Epithelial cell of proximal tubule (primary cell): ENCODE data around the gene PRAMEF17. TPM values are rescaled to one million over a fixed set of nuclear protein-coding genes. Genes with fewer than 3 reads are reported as not detected.
"Not testable (repeated sequence)": the region's sequence is repeated elsewhere in the genome, so short reads cannot be mapped to it uniquely, and the experiment has no call there.

ENCODE experiments used
- DNase-seq: peaks from one replicate; pipeline ENCODE4 v3.0.0-alpha.2; 2011; ENCODE audit warnings: low read depth
- H3K4me3 ChIP-seq: 2 replicates; pipeline ENCODE4 v1.5.1; 2011; ENCODE audit warnings: low read depth, mild to moderate bottlenecking, low read length
- total RNA-seq: library from RNA; depleted of rRNA; stranded (reverse); fragments of >200 nt; gene quantifications from 2 replicates; pipeline ENCODE4 v1.2.3, GENCODE V29; 2015
- TF ChIP-seq, protein P1 (sequence below): conservative IDR thresholded peaks from 2 replicates; pipeline ENCODE4 v1.5.1; 2012; ENCODE audit warnings: low read depth, mild to moderate bottlenecking, low read length

Gene PRAMEF17
- total RNA-seq, 1 donor from 2014 or later: not detected

DNA sequence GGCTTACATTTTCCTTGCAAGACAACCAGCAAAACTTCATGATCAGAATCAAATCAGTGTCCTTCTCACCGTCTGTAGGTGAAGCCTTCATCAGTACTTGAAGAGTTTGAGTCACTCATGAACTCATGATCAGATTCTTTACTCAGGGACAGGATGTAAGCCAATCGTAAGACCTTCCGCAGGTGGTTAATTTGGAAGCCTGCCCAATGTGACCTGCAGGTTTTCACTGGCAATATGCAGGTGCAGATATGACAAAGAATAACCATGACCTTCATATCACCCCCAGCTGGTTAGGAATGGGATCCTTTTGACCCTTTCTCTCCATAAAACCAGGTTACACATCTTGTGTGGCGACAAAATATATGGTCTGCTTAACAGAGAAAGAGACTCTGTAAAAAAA, 18.4 kb downstream of the PRAMEF17 start:
- DNase-seq: no peak

DNA sequence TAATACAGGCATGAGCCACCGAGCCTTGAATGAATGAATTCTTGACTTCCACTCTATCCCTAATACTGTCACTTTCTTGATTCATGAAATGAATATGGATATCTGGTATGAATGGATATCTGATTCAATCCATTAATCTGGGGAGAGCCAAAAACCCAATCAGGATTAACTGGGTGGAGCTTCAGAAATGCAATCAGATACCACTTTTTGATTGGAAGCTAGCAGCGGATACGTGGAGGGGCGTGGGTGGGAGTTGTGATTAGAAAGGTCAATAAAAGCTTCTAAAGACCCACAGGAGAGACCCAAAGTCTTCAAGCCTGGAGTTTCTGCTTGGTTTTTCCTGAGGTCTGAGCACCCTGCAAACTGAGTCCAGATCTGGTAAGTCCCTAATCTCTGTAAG, 20.7 kb downstream of the PRAMEF17 start, which contains the start of gene PRAMEF20:
TSS of gene PRAMEF20 (plus strand) at position 301 of the 400 bp plus-strand sequence. CDS start 5,905 bp downstream, outside the sequence.
- not testable (repeated sequence) for DNase-seq, H3K4me3 ChIP-seq

More for the DNA sequence above, 18.4 kb downstream of the PRAMEF17 start:
- TF ChIP-seq, protein P1, sequence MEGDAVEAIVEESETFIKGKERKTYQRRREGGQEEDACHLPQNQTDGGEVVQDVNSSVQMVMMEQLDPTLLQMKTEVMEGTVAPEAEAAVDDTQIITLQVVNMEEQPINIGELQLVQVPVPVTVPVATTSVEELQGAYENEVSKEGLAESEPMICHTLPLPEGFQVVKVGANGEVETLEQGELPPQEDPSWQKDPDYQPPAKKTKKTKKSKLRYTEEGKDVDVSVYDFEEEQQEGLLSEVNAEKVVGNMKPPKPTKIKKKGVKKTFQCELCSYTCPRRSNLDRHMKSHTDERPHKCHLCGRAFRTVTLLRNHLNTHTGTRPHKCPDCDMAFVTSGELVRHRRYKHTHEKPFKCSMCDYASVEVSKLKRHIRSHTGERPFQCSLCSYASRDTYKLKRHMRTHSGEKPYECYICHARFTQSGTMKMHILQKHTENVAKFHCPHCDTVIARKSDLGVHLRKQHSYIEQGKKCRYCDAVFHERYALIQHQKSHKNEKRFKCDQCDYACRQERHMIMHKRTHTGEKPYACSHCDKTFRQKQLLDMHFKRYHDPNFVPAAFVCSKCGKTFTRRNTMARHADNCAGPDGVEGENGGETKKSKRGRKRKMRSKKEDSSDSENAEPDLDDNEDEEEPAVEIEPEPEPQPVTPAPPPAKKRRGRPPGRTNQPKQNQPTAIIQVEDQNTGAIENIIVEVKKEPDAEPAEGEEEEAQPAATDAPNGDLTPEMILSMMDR: no peak
- H3K4me3 ChIP-seq: no peak overlapping the region

DNA sequence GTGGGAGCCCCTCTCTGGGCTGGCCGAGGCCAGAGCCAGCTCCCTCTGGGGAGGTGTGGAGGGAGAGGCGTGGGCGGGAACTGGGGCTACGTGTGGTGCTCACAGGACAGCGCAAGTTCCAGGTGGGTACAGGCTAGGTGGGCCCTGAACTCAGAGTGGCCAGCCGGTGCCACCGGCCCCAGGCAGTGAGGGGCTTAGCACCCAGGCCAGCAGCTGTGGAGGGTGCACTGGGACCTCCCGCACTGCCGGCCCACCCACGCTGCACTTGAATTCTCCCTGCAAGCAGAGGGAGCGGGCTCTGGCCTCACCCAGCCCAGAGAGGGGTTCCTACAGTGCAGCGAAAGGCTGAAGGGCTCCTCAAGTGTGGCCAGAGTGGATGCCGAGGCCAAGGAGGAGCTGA, 41.1 kb downstream of the PRAMEF17 start:
- TF ChIP-seq, protein P1: no peak
- DNase-seq: no peak
- H3K4me3 ChIP-seq: no peak overlapping the region

DNA sequence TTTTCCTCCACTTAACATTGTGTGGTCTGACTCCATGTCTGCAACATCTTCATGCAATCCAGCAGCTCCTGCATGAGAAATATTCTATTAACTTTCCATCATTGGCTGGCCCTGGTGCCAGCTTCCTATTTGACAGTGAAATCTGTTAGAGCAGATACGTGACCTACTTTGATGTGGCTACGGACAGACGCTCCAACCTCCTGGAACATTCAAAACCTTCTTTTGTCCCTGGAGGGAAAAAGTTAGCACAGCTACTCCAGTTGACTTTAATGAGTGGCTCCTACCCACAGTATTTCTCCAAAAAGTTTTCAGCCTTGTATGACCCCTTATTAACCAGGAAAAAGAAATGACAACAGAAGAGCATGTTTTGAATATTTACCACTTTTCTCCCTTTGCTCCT, 42.8 kb downstream of the PRAMEF17 start:
- TF ChIP-seq, protein P1: no peak
- no peak overlapping the region for H3K4me3 ChIP-seq
- no peak for DNase-seq

DNA sequence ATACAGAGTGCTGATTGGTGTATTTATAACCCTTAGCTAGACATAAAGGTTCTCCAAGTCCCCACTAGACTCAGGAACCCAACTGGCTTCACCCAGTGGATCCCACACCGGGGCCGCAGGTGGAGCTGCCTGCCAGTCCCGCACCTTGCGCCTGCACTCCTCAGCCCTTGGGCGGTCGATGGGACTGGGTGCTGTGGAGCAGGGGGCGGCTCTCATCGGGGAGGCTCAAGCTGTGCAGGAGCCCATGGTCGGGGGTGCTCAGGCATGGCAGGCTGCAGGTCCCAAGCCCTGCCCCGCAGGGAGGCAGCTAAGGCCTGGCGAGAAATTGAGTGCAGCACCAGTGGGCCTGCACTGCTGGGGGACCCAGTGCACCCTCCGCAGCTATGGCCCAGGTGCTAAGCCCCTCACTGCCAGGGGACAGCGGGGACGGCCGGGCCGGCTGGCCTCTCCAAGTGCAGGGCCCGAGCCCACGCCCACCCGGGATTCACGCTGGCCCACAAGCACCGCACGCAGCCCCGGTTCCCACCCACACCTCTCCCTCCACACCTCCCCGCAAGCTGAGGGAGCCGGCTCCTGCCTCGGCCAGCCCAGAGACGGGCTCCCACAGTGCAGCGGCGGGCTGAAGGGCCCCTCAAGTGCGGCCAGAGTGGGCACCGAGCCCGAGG, 44.4 kb downstream of the PRAMEF17 start:
- not testable (repeated sequence) for H3K4me3 ChIP-seq, DNase-seq

DNA sequence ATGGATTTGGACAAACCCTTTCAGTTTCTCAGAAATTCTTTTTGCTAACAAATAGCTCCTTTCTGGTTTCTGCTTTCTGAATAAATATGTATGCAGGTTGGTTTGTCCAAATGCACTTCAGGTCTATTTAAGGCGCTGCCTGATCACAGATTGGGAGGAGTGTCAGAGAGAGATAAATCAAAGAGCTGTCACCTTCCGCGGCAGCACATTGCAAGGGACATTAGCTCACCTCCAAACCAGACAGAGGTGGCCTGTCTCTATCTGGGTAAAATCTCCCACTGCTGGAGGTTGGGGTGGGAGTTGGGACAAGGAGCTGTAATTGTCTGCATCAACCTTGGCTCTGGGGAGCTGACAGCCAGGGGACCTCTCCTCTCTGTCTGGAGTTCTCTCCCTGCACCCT, 46.0 kb downstream of the PRAMEF17 start:
- no peak for DNase-seq
- H3K4me3 ChIP-seq: no peak overlapping the region
- TF ChIP-seq, protein P1: no peak

DNA sequence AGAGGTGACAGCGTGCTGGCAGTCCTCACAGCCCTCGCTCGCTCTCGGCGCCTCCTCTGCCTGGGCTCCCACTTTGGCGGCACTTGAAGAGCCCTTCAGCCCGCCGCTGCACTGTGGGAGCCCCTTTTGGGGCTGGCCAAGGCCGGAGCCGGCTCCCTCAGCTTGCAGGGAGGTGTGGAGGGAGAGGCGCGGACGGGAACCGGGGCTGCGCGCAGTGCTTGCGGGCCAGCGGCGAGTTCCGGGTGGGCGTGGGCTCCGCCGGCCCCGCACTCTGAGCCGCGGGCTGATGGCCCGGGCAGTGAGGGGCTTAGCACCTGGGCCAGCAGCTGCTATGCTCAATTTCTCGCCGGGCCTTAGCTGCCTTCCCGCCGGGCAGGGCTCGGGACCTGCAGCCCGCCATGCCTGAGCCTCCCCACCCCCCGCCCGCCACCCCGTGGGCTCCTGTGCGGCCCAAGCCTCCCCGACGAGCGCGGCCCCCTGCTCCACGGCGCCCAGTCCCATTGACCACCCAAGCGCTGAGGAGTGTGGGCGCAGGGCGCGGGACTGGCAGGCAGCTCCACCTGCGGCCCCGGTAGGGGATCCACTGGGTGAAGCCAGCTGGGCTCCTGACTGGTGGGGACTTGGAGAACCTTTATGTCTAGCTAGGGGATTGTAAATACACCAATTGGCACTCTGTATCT, 49.8 kb downstream of the PRAMEF17 start:
- H3K4me3 ChIP-seq: not testable (repeated sequence)

More for the DNA sequence above, 49.8 kb downstream of the PRAMEF17 start:
- DNase-seq: not testable (repeated sequence)

Other genes starting within 250 kb of the PRAMEF17 start
- gene PRAMEF26, start 233.6 kb upstream of the PRAMEF17 start, total RNA-seq: not detected in 2 replicates
- gene HNRNPCL4, start 224.0 kb upstream of the PRAMEF17 start, total RNA-seq: not detected in 2 replicates
- gene PRAMEF9, start 217.8 kb upstream of the PRAMEF17 start, total RNA-seq: not detected in 2 replicates
- not detected in 2 replicates for gene PRAMEF13, start 188.2 kb upstream of the PRAMEF17 start, total RNA-seq
- gene PRAMEF18, start 163.5 kb upstream of the PRAMEF17 start, total RNA-seq: not detected in 2 replicates
- gene PRAMEF5, start 135.4 kb upstream of the PRAMEF17 start, total RNA-seq: not detected in 2 replicates
- not detected in 2 replicates for gene PRAMEF8, start 104.5 kb upstream of the PRAMEF17 start, total RNA-seq
- gene PRAMEF33, start 86.1 kb upstream of the PRAMEF17 start, total RNA-seq: not detected in 2 replicates
- gene PRAMEF15, start 74.1 kb upstream of the PRAMEF17 start, total RNA-seq: not detected in 2 replicates
- not detected in 2 replicates for gene PRAMEF14, start 42.5 kb upstream of the PRAMEF17 start, total RNA-seq
- gene PRAMEF19, start 17.7 kb upstream of the PRAMEF17 start, total RNA-seq: not detected in 2 replicates
- gene PRAMEF20, start 20.8 kb downstream of the PRAMEF17 start, total RNA-seq: not detected in 2 replicates
- 0.36 TPM in 1 of 2 replicates, not detected in the other for gene LRRC38, start 124.4 kb downstream of the PRAMEF17 start, total RNA-seq
- 7.6 TPM in 2 replicates for gene PDPN, start 194.2 kb downstream of the PRAMEF17 start, total RNA-seq